ENCODE data around the gene SIL1. TPM values are rescaled to one million over a fixed set of nuclear protein-coding genes. Genes with fewer than 3 reads are reported as not detected.

Gene SIL1
- total RNA-seq, 1 donor from 2014 or later, result 41.6 TPM

GRCh38 chr5:138966236-138966985, 231.8 kb downstream of the SIL1 start:
- no peak overlapping the region for H3K27ac Mint-ChIP-seq (ENCODE audit: unreplicated experiment)
- no peak overlapping the region for H3K4me3 Mint-ChIP-seq (ENCODE audit: unreplicated experiment)
- FAIRE-seq (no peak), DNase-seq (ENCODE audit: low read depth) (no peak)
- H2AFZ ChIP-seq (ENCODE audit: low read depth, low read length), result no peak overlapping the region
- H3K4me1 Mint-ChIP-seq (ENCODE audit: low read depth, unreplicated experiment), result peaks cover 42% of the 10 kb centered on the region
- H3K9ac ChIP-seq (ENCODE audit: low read length), result no peak overlapping the region
- no peak overlapping the region for H3K4me2 ChIP-seq (ENCODE audit: low read length)
- TF ChIP-seq CTCF (IDR thresholded peaks at IDR 0.05; ENCODE audit: insufficient read depth, low read depth, low read length), result no peak
- no peak for TF ChIP-seq EZH2 (IDR thresholded peaks at IDR 0.05; ENCODE audit: insufficient read depth, low read length)
- H3K27me3 Mint-ChIP-seq (ENCODE audit: low read depth, unreplicated experiment), result peaks cover 2% of the 10 kb centered on the region
- H4K20me1 ChIP-seq (ENCODE audit: insufficient read depth, low read length), result peaks cover 5% of the 10 kb centered on the region
- no peak overlapping the region for H3K4me3 ChIP-seq (ENCODE audit: insufficient read depth, low read depth, low read length)
- H3K4me1 ChIP-seq (ENCODE audit: insufficient read depth, low read length), result peaks cover 4% of the 10 kb centered on the region
- H3K9me3 ChIP-seq (ENCODE audit: insufficient read depth, low read depth, low read length), result no peaks in the 10 kb centered on the region
- H3K9me3 Mint-ChIP-seq (ENCODE audit: unreplicated experiment), result no peaks in the 10 kb centered on the region
- H3K79me2 ChIP-seq (ENCODE audit: insufficient read depth, low read length), result peaks cover 2% of the 10 kb centered on the region
- no peak overlapping the region for H3K27ac ChIP-seq (ENCODE audit: low read depth, low read length)
- H3K36me3 Mint-ChIP-seq (ENCODE audit: low read depth, unreplicated experiment), result peaks cover 11% of the 10 kb centered on the region
- H3K36me3 ChIP-seq (ENCODE audit: insufficient read depth, low read length), result no peaks in the 10 kb centered on the region
- H3K27me3 ChIP-seq (ENCODE audit: insufficient read depth, low read length), result no peaks in the 10 kb centered on the region

- no peak for FAIRE-seq
Observed at GRCh38 chr5:138965626-138966025, 232.5 kb downstream of the SIL1 start.

More at GRCh38 chr5:138965626-138966025, 232.5 kb downstream of the SIL1 start:
- Histone ChIP-seq H3K4me2 (ENCODE audit: low read length) (no peak overlapping the region), H3K36me3 (ENCODE audit: insufficient read depth, low read length) (no peaks in the 10 kb centered on the region), H2AFZ (ENCODE audit: low read depth, low read length) (no peak overlapping the region), H3K79me2 (ENCODE audit: insufficient read depth, low read length) (peaks cover 2% of the 10 kb centered on the region), H3K27me3 (ENCODE audit: insufficient read depth, low read length) (no peaks in the 10 kb centered on the region), H3K4me3 (ENCODE audit: insufficient read depth, low read depth, low read length) (no peak overlapping the region), H4K20me1 (ENCODE audit: insufficient read depth, low read length) (peaks cover 5% of the 10 kb centered on the region), H3K27ac (ENCODE audit: low read depth, low read length) (no peak overlapping the region), H3K9ac (ENCODE audit: low read length) (no peak overlapping the region), H3K4me1 (ENCODE audit: insufficient read depth, low read length) (peaks cover 4% of the 10 kb centered on the region), H3K9me3 (ENCODE audit: insufficient read depth, low read depth, low read length) (no peaks in the 10 kb centered on the region)
- peaks cover 49% of the 10 kb centered on the region for H3K4me1 Mint-ChIP-seq (ENCODE audit: low read depth, unreplicated experiment)
- H3K4me3 Mint-ChIP-seq (ENCODE audit: unreplicated experiment), result no peak overlapping the region
- H3K27me3 Mint-ChIP-seq (ENCODE audit: low read depth, unreplicated experiment), result peaks cover 2% of the 10 kb centered on the region
- TF ChIP-seq EZH2 (IDR thresholded peaks at IDR 0.05; ENCODE audit: insufficient read depth, low read length) (no peak), CTCF (IDR thresholded peaks at IDR 0.05; ENCODE audit: insufficient read depth, low read depth, low read length) (no peak)
- H3K36me3 Mint-ChIP-seq (ENCODE audit: low read depth, unreplicated experiment), result peaks cover 11% of the 10 kb centered on the region
- H3K9me3 Mint-ChIP-seq (ENCODE audit: unreplicated experiment), result no peaks in the 10 kb centered on the region
- H3K27ac Mint-ChIP-seq (ENCODE audit: unreplicated experiment), result no peak overlapping the region
- no peak for DNase-seq (ENCODE audit: low read depth)
